CD4-positive, alpha-beta T cell treated with Interleukin-1 beta for 1 hour (primary cell): ENCODE data around the gene ASTN2.

Experiments
- DNase-seq, 2 donors: peaks; one replicate each; pipeline ENCODE4 v3.0.0-alpha.2; 2020 to 2022

Gene ASTN2

GRCh38 chr9:116998305-116998704 is 416.6 kb downstream of the ASTN2 start:
- DNase-seq, result no peak

GRCh38 chr9:116992865-116993264 is 422.0 kb downstream of the ASTN2 start:
- no peak for DNase-seq

GRCh38 chr9:116991051-116991450 is 423.8 kb downstream of the ASTN2 start:
- DNase-seq, result no peak

- no peak for DNase-seq
These were observed 424.3 kb downstream of the ASTN2 start for GRCh38 chr9:116990592-116990991.

- no peak for DNase-seq
These were observed 427.0 kb downstream of the ASTN2 start for GRCh38 chr9:116987721-116988485.

- no peak for DNase-seq
These were observed 428.8 kb downstream of the ASTN2 start for GRCh38 chr9:116986015-116986414.

- no peak for DNase-seq
These were observed 429.3 kb downstream of the ASTN2 start for GRCh38 chr9:116985596-116985995.

- no peak for DNase-seq
These were observed 430.7 kb downstream of the ASTN2 start for GRCh38 chr9:116984111-116984510.

GRCh38 chr9:116980582-116981120 is 434.2 kb downstream of the ASTN2 start:
- no peak for DNase-seq

GRCh38 chr9:116979456-116979855 is 435.4 kb downstream of the ASTN2 start:
- DNase-seq, result no peak

- no peak for DNase-seq
These were observed 436.7 kb downstream of the ASTN2 start for GRCh38 chr9:116978155-116978554.

- no peak for DNase-seq
These were observed 439.7 kb downstream of the ASTN2 start for GRCh38 chr9:116975126-116975525.

- no peak for DNase-seq
These were observed 448.7 kb downstream of the ASTN2 start for GRCh38 chr9:116966199-116966598.

GRCh38 chr9:116964258-116964657 is 450.6 kb downstream of the ASTN2 start:
- no peak for DNase-seq

- DNase-seq, result no peak
These were observed 455.0 kb downstream of the ASTN2 start for GRCh38 chr9:116959809-116960208.

GRCh38 chr9:116958881-116959280 is 456.0 kb downstream of the ASTN2 start:
- no peak for DNase-seq

GRCh38 chr9:116954731-116955130 is 460.1 kb downstream of the ASTN2 start:
- no peak for DNase-seq

- DNase-seq, result no peak
These were observed 461.6 kb downstream of the ASTN2 start for GRCh38 chr9:116953271-116953670.

- DNase-seq, result no peak
These were observed 462.4 kb downstream of the ASTN2 start for GRCh38 chr9:116952436-116952810.

- DNase-seq, result no peak
These were observed 463.0 kb downstream of the ASTN2 start for GRCh38 chr9:116951588-116952435.

- DNase-seq, result peak in 1 of 2 donors; percentile 27
These were observed 469.0 kb downstream of the ASTN2 start for GRCh38 chr9:116945817-116946216.

- DNase-seq, result no peak
These were observed 469.9 kb downstream of the ASTN2 start for GRCh38 chr9:116944714-116945534.

GRCh38 chr9:116943970-116944369 is 470.9 kb downstream of the ASTN2 start:
- no peak for DNase-seq
